ENCODE data around the gene ANO6. TPM values are rescaled to one million over a fixed set of nuclear protein-coding genes. Genes with fewer than 3 reads are reported as not detected.

ANO6 gene
- total RNA-seq, 1 experiment from 2014 or later = 51.4 TPM

DNA sequence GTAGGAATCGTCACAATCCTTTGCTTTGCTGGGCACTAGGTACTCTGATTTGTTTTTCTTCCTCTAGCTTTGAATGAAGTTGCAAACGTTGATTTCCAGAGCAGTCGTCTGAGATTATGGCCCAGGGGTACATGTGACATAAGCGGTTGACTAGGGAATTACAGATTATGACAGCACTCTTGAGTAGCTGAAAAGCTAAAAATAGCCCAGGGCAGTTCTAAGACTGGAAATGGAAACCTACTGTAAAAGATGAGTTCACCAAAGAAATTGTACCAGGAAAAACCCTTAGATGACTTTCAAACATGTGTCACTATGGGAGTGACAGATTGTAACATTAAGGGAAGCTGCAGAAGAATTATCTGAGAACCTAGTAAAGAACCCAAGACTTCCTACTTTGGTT lies 108.5 kb downstream of the ANO6 start:
- no peaks in the 10 kb centered on the region for H3F3A ChIP-seq (ENCODE audit: insufficient read depth, low read depth)
- intact Hi-C loops (cut with micrococcal nuclease; ENCODE audit: unreplicated experiment) = no loop called here
- no peak for DNase-seq
- no peaks in the 10 kb centered on the region; the same call in 1 of the 2 replicates for H4K20me1 ChIP-seq (ENCODE audit: insufficient read depth)
- TF ChIP-seq, protein P1, sequence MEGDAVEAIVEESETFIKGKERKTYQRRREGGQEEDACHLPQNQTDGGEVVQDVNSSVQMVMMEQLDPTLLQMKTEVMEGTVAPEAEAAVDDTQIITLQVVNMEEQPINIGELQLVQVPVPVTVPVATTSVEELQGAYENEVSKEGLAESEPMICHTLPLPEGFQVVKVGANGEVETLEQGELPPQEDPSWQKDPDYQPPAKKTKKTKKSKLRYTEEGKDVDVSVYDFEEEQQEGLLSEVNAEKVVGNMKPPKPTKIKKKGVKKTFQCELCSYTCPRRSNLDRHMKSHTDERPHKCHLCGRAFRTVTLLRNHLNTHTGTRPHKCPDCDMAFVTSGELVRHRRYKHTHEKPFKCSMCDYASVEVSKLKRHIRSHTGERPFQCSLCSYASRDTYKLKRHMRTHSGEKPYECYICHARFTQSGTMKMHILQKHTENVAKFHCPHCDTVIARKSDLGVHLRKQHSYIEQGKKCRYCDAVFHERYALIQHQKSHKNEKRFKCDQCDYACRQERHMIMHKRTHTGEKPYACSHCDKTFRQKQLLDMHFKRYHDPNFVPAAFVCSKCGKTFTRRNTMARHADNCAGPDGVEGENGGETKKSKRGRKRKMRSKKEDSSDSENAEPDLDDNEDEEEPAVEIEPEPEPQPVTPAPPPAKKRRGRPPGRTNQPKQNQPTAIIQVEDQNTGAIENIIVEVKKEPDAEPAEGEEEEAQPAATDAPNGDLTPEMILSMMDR (conservative IDR thresholded peaks at IDR 0.05) = no peak
- TF ChIP-seq EZH2 (IDR thresholded peaks at IDR 0.05; ENCODE audit: low read depth) = no peak
- H3K4me1 ChIP-seq (replicated peaks; ENCODE audit: insufficient read depth) = no peaks in the 10 kb centered on the region
- no peaks in the 10 kb centered on the region for H3K9me2 ChIP-seq (ENCODE audit: insufficient read depth)
- no peak overlapping the region for H2AFZ ChIP-seq
- no peak overlapping the region for H3K4me2 ChIP-seq
- H3K27me3 ChIP-seq (ENCODE audit: insufficient read depth, low read depth) = no peaks in the 10 kb centered on the region
- BruUV-seq (replicated peaks) = no TSS peak
- POLR2A ChIA-PET (ENCODE audit: unreplicated experiment) = interaction anchor here (0.6 kb wide), 1 partner anchor 11 kb away, joined by 3 read pairs; no protein-coding TSS in a partner anchor
- no peak overlapping the region for H3K27ac ChIP-seq
- no peaks in the 10 kb centered on the region for H3K9me3 ChIP-seq (ENCODE audit: insufficient read depth, low read depth)
- H3K4me3 ChIP-seq = no peak overlapping the region
- CTCF ChIA-PET = no interaction called here
- peaks cover 37% of the 10 kb centered on the region for H3K79me2 ChIP-seq (ENCODE audit: low read depth)
- H3K36me3 ChIP-seq (ENCODE audit: low read depth) = peaks cover 16% of the 10 kb centered on the region; the same call in 1 of the 2 replicates

- TF ChIP-seq, protein P1 (conservative IDR thresholded peaks at IDR 0.05) = no peak
- TF ChIP-seq EZH2 (IDR thresholded peaks at IDR 0.05; ENCODE audit: low read depth) = no peak
- H3K4me2 ChIP-seq = no peak overlapping the region
- H3K4me3 ChIP-seq = no peak overlapping the region
- CTCF ChIA-PET = no interaction called here
- POLR2A ChIA-PET (ENCODE audit: unreplicated experiment) = no interaction called here
- no peaks in the 10 kb centered on the region for H3K4me1 ChIP-seq (replicated peaks; ENCODE audit: insufficient read depth)
- H3K27me3 ChIP-seq (ENCODE audit: insufficient read depth, low read depth) = no peaks in the 10 kb centered on the region
- H3K9me3 ChIP-seq (ENCODE audit: insufficient read depth, low read depth) = no peaks in the 10 kb centered on the region
- H3K9me2 ChIP-seq (ENCODE audit: insufficient read depth) = no peaks in the 10 kb centered on the region
- no peak overlapping the region for H3K27ac ChIP-seq
- H4K20me1 ChIP-seq (ENCODE audit: insufficient read depth) = peaks cover 3% of the 10 kb centered on the region; the same call in 1 of the 2 replicates
- BruUV-seq (replicated peaks) = no TSS peak
- no peak for DNase-seq
- no peak overlapping the region for H2AFZ ChIP-seq
- no peaks in the 10 kb centered on the region for H3F3A ChIP-seq (ENCODE audit: insufficient read depth, low read depth)
- H3K36me3 ChIP-seq (ENCODE audit: low read depth) = peaks cover 17% of the 10 kb centered on the region
- intact Hi-C loops (cut with micrococcal nuclease; ENCODE audit: unreplicated experiment) = no loop called here
- peaks cover 34% of the 10 kb centered on the region for H3K79me2 ChIP-seq (ENCODE audit: low read depth)
Measured at GRCh38 chr12:45326358-45326975, 110.6 kb downstream of the ANO6 start.

DNA sequence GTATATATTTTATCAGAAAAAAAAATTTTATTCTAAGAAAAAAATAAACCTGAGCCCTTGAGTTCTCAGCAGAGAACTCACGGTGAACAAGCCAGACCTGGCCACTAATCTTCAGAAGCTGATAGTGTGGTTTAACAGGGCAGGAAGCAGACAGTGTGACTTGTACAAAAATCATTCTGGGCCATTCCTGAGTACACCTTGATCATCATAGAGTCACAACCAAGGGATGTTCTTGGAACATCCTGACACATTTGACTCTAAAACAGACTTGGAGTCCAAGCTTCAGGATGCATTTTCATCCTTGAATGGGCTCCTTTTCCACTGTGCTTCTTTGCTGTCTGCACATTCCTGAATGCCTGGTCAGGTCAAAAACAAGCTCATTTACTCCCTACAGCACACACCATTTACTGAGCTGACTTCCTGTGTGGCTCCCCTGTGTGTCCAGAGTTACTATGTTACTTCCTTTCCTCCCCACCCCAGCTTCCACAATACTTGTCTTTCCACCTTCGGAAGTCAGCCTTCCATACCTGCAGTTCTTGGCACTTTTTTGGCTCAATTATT lies 112.0 kb downstream of the ANO6 start:
- CTCF ChIA-PET = no interaction called here
- no TSS peak for BruUV-seq (replicated peaks)

More for the DNA sequence above, 112.0 kb downstream of the ANO6 start:
- Histone ChIP-seq H3K27ac (no peak overlapping the region), H3K4me1 (replicated peaks; ENCODE audit: insufficient read depth) (no peaks in the 10 kb centered on the region), H4K20me1 (ENCODE audit: insufficient read depth) (peaks cover 3% of the 10 kb centered on the region; the same call in 1 of the 2 replicates), H2AFZ (no peak overlapping the region), H3K4me2 (no peak overlapping the region), H3K9me3 (ENCODE audit: insufficient read depth, low read depth) (no peaks in the 10 kb centered on the region), H3K27me3 (ENCODE audit: insufficient read depth, low read depth) (no peaks in the 10 kb centered on the region), H3K4me3 (no peak overlapping the region), H3K36me3 (ENCODE audit: low read depth) (peaks cover 17% of the 10 kb centered on the region; the same call in 1 of the 2 replicates), H3K9me2 (ENCODE audit: insufficient read depth) (no peaks in the 10 kb centered on the region), H3K79me2 (ENCODE audit: low read depth) (peaks cover 20% of the 10 kb centered on the region), H3F3A (ENCODE audit: insufficient read depth, low read depth) (no peaks in the 10 kb centered on the region)
- POLR2A ChIA-PET (ENCODE audit: unreplicated experiment) = interaction anchor here (0.6 kb wide), 2 partner anchors 12 to 16 kb away, joined by 3 to 9 read pairs; no protein-coding TSS in a partner anchor
- no peak for TF ChIP-seq EZH2 (IDR thresholded peaks at IDR 0.05; ENCODE audit: low read depth)
- TF ChIP-seq, protein P1 (conservative IDR thresholded peaks at IDR 0.05) = no peak
- intact Hi-C loops (cut with micrococcal nuclease; ENCODE audit: unreplicated experiment) = no loop called here
- no peak for DNase-seq
